Measurements from ENCODE around the gene PIK3R5.

The PIK3R5 gene

DNA sequence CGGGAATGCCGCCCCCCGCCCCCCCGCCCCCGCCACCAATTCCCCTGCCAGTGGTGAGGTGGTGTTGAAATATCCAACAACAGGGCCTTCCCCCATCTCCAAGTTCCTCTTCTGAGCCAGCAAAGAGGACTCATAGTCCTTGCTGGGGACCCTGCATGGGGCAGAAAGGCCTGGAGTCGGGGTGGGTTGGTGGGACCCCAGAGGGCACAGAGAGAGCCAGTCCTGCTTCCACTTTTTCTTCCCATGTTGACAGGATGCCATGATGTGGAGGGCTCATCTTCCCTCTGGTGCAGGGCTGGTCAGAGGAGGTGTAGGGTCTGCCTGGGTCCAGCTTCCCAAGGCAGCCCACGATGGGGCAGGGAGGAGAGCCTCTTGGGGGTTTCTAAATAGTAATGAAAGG lies 49.0 kb downstream of the PIK3R5 start:
- DNase-seq (ENCODE audit: low spot score): no peak
- POLR2A ChIA-PET (ENCODE audit: low non-redundant PET): no interaction called here
- TF ChIP-seq, protein P1, sequence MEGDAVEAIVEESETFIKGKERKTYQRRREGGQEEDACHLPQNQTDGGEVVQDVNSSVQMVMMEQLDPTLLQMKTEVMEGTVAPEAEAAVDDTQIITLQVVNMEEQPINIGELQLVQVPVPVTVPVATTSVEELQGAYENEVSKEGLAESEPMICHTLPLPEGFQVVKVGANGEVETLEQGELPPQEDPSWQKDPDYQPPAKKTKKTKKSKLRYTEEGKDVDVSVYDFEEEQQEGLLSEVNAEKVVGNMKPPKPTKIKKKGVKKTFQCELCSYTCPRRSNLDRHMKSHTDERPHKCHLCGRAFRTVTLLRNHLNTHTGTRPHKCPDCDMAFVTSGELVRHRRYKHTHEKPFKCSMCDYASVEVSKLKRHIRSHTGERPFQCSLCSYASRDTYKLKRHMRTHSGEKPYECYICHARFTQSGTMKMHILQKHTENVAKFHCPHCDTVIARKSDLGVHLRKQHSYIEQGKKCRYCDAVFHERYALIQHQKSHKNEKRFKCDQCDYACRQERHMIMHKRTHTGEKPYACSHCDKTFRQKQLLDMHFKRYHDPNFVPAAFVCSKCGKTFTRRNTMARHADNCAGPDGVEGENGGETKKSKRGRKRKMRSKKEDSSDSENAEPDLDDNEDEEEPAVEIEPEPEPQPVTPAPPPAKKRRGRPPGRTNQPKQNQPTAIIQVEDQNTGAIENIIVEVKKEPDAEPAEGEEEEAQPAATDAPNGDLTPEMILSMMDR (conservative IDR thresholded peaks at IDR 0.05; ENCODE audit: low read depth): no peak
- CTCF ChIA-PET: no interaction called here
- H3K27ac ChIP-seq: peak overlapping the region; percentile 43; the same call in 1 of the 2 replicates

DNA sequence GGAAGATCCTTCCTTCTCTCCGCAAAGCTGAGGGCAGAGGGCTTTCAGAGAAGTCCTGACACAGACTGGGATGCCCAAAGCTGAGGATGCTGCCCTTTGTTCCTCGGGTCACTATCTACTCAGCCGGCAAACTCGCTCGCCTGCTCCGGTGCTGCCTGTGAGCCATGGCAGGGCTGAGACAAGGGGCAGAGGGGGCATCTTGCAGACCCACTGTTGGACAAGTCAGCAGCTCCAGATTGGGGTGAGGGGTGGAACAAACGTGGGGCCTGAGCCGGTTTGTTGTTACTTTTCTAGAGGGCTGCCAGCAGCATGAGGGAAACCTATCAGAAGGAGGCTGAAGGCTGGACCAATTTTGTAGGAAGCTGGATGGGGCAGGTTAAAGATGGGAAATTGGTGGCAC lies 51.0 kb downstream of the PIK3R5 start:
- ChIA-PET POLR2A (ENCODE audit: low non-redundant PET) (no interaction called here), CTCF (interaction anchor here (1.5 kb wide), 1 partner anchor 169 kb away, joined by 3 read pairs; no protein-coding TSS in a partner anchor)
- H3K27ac ChIP-seq: no peak overlapping the region
- no peak for DNase-seq (ENCODE audit: low spot score)
- TF ChIP-seq, protein P1 (conservative IDR thresholded peaks at IDR 0.05; ENCODE audit: low read depth): no peak

DNA sequence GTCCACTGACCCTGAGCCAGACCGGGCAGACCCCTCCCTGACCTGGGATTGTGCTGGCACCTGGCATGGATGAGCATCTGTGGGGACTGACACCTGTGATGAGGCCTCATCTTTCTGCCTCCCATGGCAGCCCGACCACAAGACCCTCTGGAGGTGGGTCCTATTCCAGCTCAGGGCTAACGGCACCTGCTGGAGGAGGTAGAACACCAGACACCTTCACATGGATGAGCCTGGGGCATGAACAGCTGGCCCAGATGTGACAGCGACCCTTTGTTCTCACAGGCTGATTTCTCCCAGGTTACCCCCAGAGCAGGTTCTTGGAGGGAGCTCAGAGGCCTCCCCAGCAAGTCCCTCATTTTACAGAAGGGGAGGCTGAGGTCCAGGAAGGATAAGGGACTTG lies 51.6 kb downstream of the PIK3R5 start:
- CTCF ChIA-PET: interaction anchor here (0.6 to 1.5 kb wide), 2 partner anchors 30 to 168 kb away, joined by 3 to 4 read pairs; no protein-coding TSS in a partner anchor
- TF ChIP-seq, protein P1 (conservative IDR thresholded peaks at IDR 0.05; ENCODE audit: low read depth): no peak
- POLR2A ChIA-PET (ENCODE audit: low non-redundant PET): no interaction called here
- no peak for DNase-seq (ENCODE audit: low spot score)
- no peak overlapping the region for H3K27ac ChIP-seq

DNA sequence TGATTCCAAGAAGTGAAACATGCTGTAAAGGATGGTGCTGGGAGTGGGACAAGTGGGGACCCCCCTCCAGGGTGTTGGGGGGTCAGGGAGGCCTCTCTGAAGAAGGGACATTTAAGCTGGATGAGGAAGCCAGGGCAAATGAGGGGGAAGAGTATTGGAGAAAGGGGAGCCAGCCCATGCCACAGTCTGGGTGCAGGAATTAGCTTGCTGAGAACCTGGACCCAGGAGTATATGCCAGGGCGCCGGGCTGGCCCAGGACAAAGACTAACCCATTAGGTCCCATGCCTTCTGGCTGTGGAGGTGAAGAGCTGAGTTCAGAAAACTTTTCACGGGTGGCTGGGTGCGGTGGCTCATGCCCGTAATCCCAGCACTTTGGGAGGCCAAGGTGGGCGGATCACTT lies 52.4 kb downstream of the PIK3R5 start:
- TF ChIP-seq, protein P1 (conservative IDR thresholded peaks at IDR 0.05; ENCODE audit: low read depth): no peak
- CTCF ChIA-PET: no interaction called here
- POLR2A ChIA-PET (ENCODE audit: low non-redundant PET): no interaction called here
- DNase-seq (ENCODE audit: low spot score): no peak
- H3K27ac ChIP-seq: no peak overlapping the region

DNA sequence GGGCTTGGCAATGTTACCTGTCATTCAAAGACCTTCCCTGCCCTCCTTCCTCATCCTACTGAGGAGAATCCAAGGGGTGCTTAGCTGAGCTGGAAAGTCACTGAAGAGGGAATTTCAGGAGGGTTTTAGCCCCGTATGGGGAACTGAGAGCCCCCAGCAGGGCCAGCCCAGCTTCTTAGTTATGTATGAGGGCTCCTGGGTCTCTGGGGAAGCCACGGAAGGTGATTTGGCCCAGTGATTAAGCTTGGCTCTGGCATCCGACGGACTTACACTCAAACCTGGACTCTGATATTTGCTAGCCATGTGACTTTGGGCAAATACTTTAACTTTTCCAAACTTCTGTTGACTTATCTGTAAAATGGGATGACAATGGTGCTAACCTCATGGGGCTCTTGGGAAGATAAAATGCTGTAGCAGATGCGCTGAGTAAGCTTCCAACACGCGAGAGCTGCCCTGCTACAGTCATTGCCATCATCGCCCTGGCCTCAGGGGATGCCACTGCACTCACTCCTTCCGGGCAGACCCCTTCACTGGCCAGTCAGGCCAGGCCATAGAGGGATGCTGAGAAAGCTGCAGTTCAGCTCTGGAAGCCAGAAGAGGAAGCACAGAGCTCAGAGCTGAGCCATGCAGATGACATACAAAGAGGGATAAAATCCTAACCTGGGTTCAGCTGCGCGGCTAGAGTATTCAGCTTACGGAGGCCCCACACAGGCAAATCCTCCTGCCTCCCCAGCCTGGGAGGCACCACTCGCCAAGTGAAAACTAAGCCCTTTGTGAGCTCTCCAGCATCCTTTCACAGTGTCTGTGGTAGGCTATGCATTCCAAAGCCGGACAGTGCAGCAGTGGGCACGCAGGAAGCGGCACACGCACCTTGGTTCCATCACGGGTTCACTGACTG lies 53.2 kb downstream of the PIK3R5 start:
- CTCF ChIA-PET: no interaction called here
- TF ChIP-seq, protein P1 (conservative IDR thresholded peaks at IDR 0.05; ENCODE audit: low read depth): no peak
- H3K27ac ChIP-seq: no peak overlapping the region
- POLR2A ChIA-PET (ENCODE audit: low non-redundant PET): no interaction called here
- no peak for DNase-seq (ENCODE audit: low spot score)

DNA sequence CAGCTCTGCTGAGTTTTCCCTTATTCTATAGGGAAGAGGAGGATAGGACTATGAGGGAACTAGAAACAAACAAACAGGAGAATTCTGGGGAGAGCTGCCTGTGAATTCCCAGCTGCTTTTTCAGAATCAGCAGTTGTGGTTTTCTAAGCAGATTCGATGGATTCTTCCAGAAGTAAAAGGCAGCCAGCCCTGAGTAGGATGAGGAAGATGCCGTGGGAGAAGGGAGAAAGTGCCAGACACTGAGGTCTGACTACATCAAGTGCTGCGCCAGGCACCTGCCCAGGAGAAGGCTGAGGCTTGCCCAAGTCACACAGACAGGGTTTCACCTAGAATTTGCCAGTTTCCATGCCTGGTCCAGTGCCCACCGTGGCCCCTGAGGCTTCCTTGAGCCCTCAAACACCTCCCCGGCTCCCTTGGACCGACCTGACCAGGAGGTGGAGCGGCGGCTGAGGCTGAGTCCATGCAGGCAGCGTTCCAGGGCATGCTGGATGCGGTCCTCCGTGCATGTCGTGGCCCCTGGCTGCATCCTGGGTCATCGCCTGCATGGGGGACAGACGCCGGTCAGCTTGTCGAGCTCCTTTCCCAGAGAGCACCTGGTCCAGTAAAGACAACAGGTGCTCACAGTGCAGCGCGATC lies 54.4 kb downstream of the PIK3R5 start:
- no peak for DNase-seq (ENCODE audit: low spot score)
- TF ChIP-seq, protein P1 (conservative IDR thresholded peaks at IDR 0.05; ENCODE audit: low read depth): no peak
- no peak overlapping the region for H3K27ac ChIP-seq
- CTCF ChIA-PET: interaction anchor here (1.0 kb wide), 1 partner anchor 16 kb away, joined by 3 read pairs; no protein-coding TSS in a partner anchor
- POLR2A ChIA-PET (ENCODE audit: low non-redundant PET): no interaction called here
